SK-N-SH (cell line): ENCODE measurements around the gene F5.

ENCODE experiments used
- CTCF ChIP-seq: fragments of 200-600 bp; sonication (generic); IDR thresholded peaks from 2 replicates; pipeline ENCODE4 v1.6.1; 2017; ENCODE audit warnings: antibody characterized with exemption, mild to moderate bottlenecking, moderate library complexity
- FOXM1 ChIP-seq: IDR thresholded peaks from 2 replicates; pipeline ENCODE4 v1.4.0; 2012; ENCODE audit warnings: low read depth, mild to moderate bottlenecking
- GABPA ChIP-seq: IDR thresholded peaks from 2 replicates; pipeline ENCODE4 v1.4.0; 2012; ENCODE audit warnings: low read depth, mild to moderate bottlenecking
- MAX ChIP-seq: IDR thresholded peaks from 2 replicates; pipeline ENCODE4 v1.4.0; 2012; ENCODE audit warnings: low read depth
- MEF2A ChIP-seq: IDR thresholded peaks from 2 replicates; pipeline ENCODE4 v1.4.0; 2012; ENCODE audit warnings: low read depth, borderline replicate concordance
- NRF1 ChIP-seq: IDR thresholded peaks from 2 replicates; pipeline ENCODE4 v1.6.1; 2012; ENCODE audit warnings: low read depth, mild to moderate bottlenecking, low read length
- REST ChIP-seq: IDR thresholded peaks from 2 replicates; pipeline ENCODE4 v1.6.1; 2012; ENCODE audit warnings: mild to moderate bottlenecking, low read depth, low read length, moderate library complexity
- RXRA ChIP-seq: IDR thresholded peaks from 2 replicates; pipeline ENCODE4 v1.4.0; 2012; ENCODE audit warnings: low read depth, mild to moderate bottlenecking, borderline replicate concordance
- TAF1 ChIP-seq: IDR thresholded peaks from 2 replicates; pipeline ENCODE4 v1.6.1; 2012; ENCODE audit warnings: low read depth, mild to moderate bottlenecking, low read length, moderate library complexity, borderline replicate concordance
- TEAD4 ChIP-seq: IDR thresholded peaks from 2 replicates; pipeline ENCODE4 v1.4.0; 2012; ENCODE audit warnings: mild to moderate bottlenecking, borderline replicate concordance; ENCODE audit not compliant: insufficient read depth
- YY1 ChIP-seq: IDR thresholded peaks from 2 replicates; pipeline ENCODE4 v1.4.0; 2012; ENCODE audit warnings: low read depth, mild to moderate bottlenecking

GRCh38 chr1:169571450-169571849 lies 14.8 kb downstream of the F5 start:
- TF ChIP-seq CTCF (no peak), GABPA (no peak), TAF1 (no peak), RXRA (no peak), MAX (no peak), REST (no peak), MEF2A (no peak), TEAD4 (no peak), NRF1 (no peak), YY1 (no peak), FOXM1 (no peak)
